Activated CD8-positive, alpha-beta memory T cell treated with anti-CD3 and anti-CD28 coated beads for 48 hours (primary cell): Measurements from ENCODE around the gene ID3.

Source experiments
- DNase-seq, 3 experiments: peaks; one replicate each; pipeline ENCODE4 v3.0.0-alpha.2; 2020; ENCODE audit warnings: low read depth in 2 of 3, low spot score in 2 of 3

Gene ID3, protein sequence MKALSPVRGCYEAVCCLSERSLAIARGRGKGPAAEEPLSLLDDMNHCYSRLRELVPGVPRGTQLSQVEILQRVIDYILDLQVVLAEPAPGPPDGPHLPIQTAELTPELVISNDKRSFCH

DNA sequence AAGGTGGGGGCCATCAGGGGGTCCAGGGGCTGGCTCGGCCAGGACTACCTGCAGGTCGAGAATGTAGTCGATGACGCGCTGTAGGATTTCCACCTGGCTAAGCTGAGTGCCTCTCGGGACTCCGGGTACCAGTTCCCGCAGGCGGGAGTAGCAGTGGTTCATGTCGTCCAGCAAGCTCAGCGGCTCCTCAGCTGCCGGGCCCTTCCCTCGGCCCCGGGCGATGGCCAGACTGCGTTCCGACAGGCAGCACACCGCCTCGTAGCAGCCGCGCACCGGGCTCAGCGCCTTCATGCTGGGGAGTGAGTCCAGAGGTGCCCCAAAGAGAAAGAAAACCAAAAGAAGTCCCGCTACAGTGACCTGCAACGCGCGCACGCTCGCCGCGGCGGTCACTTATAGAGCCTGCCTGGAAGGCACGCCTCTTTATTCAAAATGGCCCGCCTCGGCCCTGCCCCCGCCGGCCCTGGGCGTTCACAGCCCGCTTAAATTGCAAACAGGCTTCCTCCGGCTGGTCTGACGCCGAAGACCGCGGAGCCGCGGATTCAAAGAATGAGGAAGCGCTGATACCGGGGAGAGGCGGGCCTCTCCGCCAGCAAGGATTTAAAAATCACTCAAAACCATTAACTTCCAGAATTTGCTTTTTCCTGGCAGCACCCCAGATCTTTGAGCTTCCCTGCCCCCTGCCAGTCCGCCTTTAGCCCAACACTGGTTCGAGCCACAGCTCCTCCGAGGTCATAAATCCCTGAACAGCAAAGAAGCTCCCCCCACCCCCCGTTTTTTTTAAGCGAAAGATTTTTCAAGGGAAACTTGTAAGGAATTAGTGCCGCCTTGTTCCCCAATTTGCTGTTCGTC is at the start of gene ID3:
Gene ID3 (minus strand): TSS at position 366 of the 849 bp plus-strand sequence. CDS start 75 bp downstream, at position 291.
- DNase-seq = peak; percentile 81 to 86 (median 83)

GRCh38 chr1:23607944-23608343 is 48.6 kb upstream of the ID3 start:
- DNase-seq = no peak

DNA sequence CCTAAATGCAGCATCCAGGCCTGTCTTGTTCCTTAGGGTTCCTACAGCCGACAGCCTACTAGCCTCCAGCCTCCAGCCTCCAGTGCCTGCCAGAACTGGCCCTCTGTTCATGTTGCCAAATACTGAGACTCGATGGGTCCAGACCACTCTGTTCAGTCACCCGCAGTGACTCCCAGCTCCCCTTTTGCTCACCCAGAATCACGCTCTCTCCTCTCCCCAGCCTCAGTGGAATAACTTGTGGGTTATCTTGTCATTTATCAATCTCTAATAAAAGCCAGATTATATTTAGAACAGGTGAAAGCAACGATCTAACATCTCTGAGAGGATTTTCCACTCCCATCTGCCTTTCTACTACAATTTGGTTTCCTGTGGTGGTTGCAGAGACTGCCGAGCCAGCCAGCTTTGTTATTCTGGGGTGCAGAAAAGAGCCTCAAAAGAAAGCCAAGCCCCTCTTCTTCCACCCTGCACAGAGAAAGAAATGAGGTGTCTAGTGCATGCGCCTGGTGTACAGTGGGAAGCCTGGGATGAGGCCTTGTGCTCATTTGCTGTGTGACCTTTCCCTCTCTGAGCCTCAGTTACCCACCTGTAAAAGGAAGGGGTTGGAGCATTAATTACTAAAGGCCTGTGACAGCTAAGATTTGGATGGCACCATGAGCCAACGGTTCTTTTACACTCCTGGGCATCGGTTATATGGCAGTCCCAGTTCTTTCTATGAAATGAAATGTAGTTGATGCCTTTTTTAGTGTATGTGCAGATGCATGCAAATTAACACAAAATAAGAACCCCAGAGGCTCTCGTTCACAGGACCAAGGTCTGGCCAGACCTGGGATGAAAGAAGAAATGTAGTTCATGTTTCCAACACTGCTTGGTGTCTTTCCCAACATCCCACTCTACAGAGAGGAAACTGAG is 42.9 kb upstream of the ID3 start:
- no peak for DNase-seq

DNA sequence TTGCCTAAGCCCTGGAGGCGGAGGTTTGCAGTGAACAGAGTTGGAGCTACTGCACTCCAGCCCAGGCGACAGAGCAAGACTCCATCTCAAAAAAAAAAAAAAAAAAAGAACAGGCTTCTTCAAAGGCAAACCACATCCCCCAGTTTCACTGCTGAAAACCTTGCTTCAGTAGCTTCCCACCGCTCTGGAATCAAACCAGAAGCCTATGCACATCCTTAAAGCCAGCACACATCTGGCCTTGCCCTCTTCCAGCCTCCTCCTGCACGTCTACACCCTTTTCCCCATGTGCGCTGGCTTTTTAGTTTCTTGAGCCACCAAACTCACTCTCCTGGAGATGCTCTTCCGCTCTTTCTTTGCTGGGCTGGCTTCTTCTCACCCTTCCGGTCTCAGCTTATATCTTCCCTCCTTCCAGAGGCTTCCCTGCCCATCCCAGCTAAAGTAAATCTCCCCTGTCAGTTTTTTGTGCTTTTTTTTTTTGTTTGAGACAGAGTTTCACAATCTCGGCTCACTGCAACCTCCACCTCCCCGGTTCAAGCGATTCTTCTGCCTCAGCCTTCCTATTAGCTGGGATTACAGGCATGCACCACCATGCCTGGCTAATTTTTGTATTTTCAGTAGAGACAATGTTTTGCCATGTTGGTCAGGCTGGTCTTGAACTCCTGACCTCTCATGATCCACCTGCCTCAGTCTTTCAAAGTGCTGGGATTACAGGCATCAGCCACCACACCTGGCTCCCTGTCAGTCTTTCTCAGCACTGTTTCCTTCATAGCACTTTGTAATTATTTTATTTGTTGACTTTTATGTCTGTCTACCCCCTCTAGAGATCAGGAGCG is 42.0 kb upstream of the ID3 start:
- DNase-seq = no peak

- no peak for DNase-seq
Observed at GRCh38 chr1:23600283-23600682, 41.0 kb upstream of the ID3 start.

- no peak for DNase-seq
Observed at GRCh38 chr1:23599125-23599524, 39.8 kb upstream of the ID3 start.

DNA sequence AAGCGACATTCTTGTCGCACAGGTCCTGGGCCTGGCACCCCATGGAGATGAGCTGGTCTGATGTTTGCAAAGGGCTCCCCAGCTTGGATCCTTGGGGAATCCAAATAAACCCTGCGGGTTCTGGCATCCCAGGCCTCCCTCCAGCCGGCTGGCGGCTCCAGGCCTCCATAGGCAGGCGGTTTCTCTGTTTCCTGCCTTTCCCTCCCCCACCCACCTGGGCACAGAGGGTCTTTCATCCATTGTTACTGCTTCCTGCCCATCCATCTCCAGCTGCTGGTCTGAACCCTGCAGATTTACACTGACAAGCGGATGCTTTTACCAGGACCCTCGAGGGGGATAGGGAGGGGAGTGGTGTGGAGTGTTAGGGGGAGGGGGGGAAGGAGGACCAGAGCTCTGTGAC is 39.1 kb upstream of the ID3 start:
- DNase-seq = no peak

DNA sequence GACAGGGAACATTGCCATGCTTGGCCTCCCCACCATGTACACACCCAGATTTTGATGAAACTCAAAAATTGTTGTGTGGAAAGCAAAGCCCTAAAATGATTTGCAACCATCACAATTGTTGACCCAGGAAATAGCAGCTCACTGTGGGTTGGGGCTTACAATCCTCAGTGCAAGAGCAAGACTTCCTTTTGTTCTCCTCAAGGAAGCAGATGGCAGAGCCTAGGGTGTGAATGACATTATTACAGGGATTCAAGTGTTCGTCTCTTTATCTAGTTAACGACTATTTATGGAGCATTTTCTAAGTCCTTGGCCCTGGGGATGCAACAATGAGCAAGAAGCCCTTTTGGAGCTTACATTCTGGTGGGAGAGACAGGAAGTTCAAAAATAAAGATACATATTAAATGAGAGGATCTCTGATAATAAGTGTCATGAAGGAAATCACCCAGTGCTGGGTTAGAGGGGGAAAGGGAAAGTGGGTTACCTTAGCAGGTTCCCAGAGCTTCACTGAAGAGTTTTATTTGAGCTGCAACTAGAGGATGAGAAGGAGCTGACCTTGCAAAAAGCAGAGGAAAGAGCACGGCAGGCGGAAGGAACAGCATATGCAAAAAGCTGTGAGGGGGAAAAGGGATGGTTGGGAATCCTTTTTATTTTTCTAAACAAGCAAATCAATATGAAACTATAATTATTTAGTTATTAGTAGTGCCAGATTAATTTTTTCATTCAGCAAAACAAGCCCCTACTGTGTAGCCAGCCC is 38.5 kb upstream of the ID3 start:
- no peak for DNase-seq

- no peak for DNase-seq
Observed at GRCh38 chr1:23596382-23597358, 37.4 kb upstream of the ID3 start.

GRCh38 chr1:23594927-23595353 is 35.6 kb upstream of the ID3 start:
- no peak for DNase-seq

DNA sequence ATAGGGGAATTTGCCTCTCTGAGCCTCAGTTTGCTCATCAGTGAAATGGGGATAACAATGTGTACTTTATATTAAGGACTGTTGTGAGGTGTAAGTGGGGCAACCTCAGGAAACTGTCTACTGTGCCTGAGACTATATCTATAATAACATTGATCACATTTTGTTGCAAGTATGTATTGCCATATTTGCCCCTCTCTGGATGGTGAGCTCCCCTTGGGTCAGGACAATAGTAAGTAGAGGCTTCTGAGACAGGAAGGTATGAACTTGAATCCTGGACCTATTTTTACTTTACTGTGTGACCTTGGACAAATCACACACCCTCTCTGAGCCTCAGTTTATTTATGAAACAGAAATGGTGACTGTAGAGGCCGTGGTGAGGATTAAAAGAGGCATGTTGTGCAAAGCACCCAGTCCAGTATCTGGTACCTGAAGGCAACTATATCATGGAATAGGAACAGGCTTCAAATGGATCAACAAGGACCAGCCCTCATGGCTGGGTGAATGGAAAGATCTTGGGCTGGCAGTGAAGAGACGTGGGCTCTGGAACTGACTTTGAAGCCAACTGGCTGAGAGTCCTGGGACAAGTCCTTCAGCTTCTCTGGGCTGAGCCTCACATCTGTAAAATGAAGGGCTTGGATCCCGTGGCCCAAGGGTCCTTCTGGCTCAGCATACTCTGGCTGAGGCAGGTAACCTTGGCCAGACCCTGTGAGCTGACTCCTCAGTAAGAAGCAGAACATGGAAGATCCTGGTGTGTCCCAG is 35.0 kb upstream of the ID3 start:
- no peak for DNase-seq

GRCh38 chr1:23593556-23594148 is 34.4 kb upstream of the ID3 start:
- no peak for DNase-seq

DNA sequence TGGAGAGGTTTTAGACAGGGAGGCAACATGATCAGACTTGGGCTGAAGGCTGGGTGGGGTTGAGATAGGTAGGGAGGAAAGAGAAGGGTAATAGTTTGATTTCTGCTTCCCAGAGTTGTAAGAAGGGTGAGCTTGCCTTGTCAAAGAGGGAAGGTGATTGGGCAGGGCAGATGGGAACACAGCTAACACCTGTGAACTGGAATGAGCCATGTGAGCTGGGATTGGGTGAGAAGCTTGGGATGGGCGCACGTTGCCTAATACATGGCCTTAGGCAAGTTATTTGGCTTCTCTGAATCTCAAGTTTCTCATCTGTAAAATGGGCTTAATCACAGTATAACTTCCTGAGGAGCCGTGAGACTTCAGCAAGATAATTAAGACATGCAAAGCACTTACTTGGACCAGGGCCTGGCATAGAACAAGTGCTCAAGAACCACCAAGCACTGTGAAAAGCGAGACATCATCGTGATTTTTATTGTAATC is 33.8 kb upstream of the ID3 start:
- DNase-seq = no peak

GRCh38 chr1:23592209-23592892 is 33.0 kb upstream of the ID3 start:
- DNase-seq = no peak

DNA sequence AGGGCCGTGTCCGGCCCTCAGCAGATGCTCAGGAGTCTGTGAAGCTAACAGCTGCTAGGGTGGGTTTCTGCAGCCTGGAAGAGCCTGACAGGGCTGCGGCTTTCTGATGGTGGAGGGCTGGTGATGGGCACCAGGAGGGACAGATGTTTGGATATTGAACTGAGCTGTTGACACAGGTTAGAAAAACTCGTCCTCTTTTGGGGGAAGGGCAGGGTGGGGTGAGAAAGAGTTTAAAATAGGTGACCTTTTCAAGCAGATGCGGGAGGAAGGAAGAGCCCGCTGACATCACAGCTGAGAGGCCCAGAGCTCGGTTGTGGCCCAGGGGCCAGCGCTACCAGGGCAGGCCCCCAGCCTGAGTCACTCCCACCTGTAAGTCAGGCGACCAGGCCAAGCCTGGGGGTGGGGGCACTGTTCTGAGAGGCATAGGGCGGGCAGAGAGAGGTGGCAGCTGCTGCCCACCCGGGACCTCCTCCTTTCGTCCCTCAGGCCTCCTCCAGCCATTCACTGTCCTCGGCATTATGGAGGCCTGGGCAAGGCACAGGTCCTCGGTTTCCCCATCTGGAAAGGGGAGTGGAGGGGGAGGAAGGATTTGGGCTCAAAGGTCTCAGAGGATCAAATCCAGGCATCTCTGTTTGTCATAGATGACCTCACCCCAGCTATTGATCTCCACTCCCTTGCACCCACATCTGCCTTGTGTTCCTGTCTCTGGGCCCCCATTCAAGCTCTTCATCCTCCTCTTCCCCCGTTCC is 32.3 kb upstream of the ID3 start:
- DNase-seq = peak in 1 of 3 experiments; percentile 61

DNA sequence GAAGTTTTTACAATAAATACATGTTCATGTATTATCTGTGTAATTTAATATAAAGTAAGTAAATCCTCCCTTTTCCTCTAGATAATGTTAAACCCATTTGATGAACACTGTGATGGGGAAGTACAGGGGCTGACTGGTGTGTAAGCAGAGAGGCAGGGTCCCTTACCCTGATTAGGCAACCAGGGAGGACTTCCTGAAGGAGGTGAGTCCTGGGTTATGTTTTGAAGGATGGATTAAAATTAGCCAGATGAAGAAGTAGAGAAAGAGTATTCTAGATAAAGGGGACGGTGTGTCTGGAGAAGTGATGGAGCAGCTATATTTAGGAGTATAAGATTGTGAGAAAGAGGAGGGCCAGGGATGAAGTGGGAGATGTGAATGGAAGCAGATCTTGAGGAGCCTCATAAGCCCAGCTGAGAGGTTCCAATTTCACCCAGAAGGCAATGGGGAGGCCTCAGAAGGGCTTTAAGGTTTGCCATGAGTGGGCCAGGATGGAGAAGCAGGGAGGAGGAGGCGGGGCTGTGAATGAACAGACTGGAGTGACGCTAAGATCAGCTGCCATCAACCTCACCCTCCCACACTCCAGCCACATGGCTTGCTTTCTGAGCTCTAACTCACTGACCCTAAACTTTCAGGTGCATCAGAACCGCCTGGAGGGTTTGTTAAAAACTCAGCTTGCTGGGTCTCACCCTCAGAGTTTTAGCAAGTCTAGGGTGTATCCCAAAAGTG is 30.9 kb upstream of the ID3 start:
- peak in 1 of 3 experiments; percentile 40 for DNase-seq
